Vagina (tissue), 2 donors: ENCODE results near the gene PDGFC. TPM values are rescaled to one million over a fixed set of nuclear protein-coding genes. Genes with fewer than 3 reads are reported as not detected.

Experiments
- DNase-seq, 2 donors: peaks; one replicate each; pipeline ENCODE4 v3.0.0-alpha.2; 2017; ENCODE audit errors: extremely low spot score in 2 of 2
- H3K27ac ChIP-seq: fragments of 200-600 bp; sonication (generic); one replicate; pipeline ENCODE4 v1.5.1; 2019
- H3K27me3 ChIP-seq: fragments of 200-600 bp; sonication (generic); one replicate; pipeline ENCODE4 v1.5.1; 2019
- H3K36me3 ChIP-seq, 2 donors: fragments of 200-600 bp; sonication (generic); one replicate each; pipeline ENCODE4 v1.5.1; 2017 to 2019
- H3K4me1 ChIP-seq: fragments of 200-600 bp; sonication (generic); one replicate; pipeline ENCODE4 v1.5.1; 2019
- H3K4me3 ChIP-seq, 2 donors: fragments of 200-600 bp; sonication (generic); 1 replicate in 1 of 2; 2 replicates in 1 of 2; pipeline ENCODE4 v1.5.1; 2016 to 2019
- H3K9me3 ChIP-seq: fragments of 200-600 bp; sonication (generic); one replicate; pipeline ENCODE4 v1.5.1; 2019
- POLR2A ChIP-seq, 2 donors: fragments of 450-650 bp; IDR thresholded peaks; one replicate each; pipeline ENCODE4 v1.6.1; 2017; ENCODE audit warnings: antibody characterized with exemption in 2 of 2, mild to moderate bottlenecking in 2 of 2, moderate library complexity in 2 of 2
- POLR2AphosphoS5 ChIP-seq, 2 donors: sonication (generic); formaldehyde crosslinking; IDR thresholded peaks; one replicate each; pipeline ENCODE4 v1.9.0; 2017; ENCODE audit warnings: antibody characterized with exemption in 2 of 2, mild to moderate bottlenecking in 2 of 2, low read depth in 1 of 2; ENCODE audit not compliant: insufficient read depth in 1 of 2
- intact Hi-C: fragments of 100-400 bp; cut with DNase I; formaldehyde crosslinking; loops from one replicate; pipeline ENCODE4 v1.15.1; 2023
- total RNA-seq: library from RNA; depleted of rRNA; stranded (reverse); fragments of >200 nt; gene quantifications from one replicate; pipeline ENCODE4 v1.2.3, GENCODE V29; 2016
- TF ChIP-seq, protein P1 (sequence below), 3 experiments: fragments of 450-650 bp in 2 of 3; fragments of 200-600 bp in 1 of 3; sonication (generic) in 1 of 3; IDR thresholded peaks; one replicate each; pipeline ENCODE4 v1.5.1; 2017 to 2019; ENCODE audit warnings: antibody characterized with exemption in 3 of 3, mild to moderate bottlenecking in 2 of 3, moderate library complexity in 2 of 3

Gene PDGFC
- total RNA-seq, 1 donor from 2014 or later: 19.4 TPM

DNA sequence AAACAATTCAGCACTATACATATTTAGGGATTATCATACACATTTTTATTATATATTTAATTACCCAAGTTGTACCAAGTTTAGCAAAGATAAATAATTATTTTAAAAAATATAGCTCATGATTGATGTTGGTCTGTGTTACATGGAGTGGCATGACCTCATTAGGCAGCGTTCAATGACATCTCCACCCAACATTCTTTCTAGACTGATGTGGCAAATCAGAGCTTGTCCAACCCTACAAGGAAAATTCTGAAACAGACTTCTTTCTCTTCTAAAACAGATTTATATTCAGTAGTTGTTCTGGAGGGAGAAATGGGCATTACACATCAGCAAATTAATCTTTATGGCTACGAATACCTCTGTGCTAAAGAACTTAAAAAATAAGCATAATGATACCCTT is 189.7 kb downstream of the PDGFC start:
- Histone ChIP-seq H3K4me1 (peaks cover 23% of the 10 kb centered on the region), H3K27ac (no peak overlapping the region), H3K9me3 (no peaks in the 10 kb centered on the region), H3K27me3 (no peaks in the 10 kb centered on the region), H3K36me3 (no peaks in the 10 kb centered on the region), H3K4me3 (no peak overlapping the region)
- intact Hi-C loops: no loop called here
- TF ChIP-seq, protein P1, sequence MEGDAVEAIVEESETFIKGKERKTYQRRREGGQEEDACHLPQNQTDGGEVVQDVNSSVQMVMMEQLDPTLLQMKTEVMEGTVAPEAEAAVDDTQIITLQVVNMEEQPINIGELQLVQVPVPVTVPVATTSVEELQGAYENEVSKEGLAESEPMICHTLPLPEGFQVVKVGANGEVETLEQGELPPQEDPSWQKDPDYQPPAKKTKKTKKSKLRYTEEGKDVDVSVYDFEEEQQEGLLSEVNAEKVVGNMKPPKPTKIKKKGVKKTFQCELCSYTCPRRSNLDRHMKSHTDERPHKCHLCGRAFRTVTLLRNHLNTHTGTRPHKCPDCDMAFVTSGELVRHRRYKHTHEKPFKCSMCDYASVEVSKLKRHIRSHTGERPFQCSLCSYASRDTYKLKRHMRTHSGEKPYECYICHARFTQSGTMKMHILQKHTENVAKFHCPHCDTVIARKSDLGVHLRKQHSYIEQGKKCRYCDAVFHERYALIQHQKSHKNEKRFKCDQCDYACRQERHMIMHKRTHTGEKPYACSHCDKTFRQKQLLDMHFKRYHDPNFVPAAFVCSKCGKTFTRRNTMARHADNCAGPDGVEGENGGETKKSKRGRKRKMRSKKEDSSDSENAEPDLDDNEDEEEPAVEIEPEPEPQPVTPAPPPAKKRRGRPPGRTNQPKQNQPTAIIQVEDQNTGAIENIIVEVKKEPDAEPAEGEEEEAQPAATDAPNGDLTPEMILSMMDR (IDR thresholded peaks at IDR 0.05): no peak
- TF ChIP-seq POLR2AphosphoS5 (IDR thresholded peaks at IDR 0.05; ENCODE audit: insufficient read depth in 1 of 2, low read depth in 1 of 2) (no peak), POLR2A (IDR thresholded peaks at IDR 0.05) (no peak)
- DNase-seq: no peak

- Histone ChIP-seq H3K27ac (no peak overlapping the region), H3K4me1 (peaks cover 30% of the 10 kb centered on the region), H3K9me3 (no peaks in the 10 kb centered on the region), H3K4me3 (no peak overlapping the region), H3K36me3 (no peaks in the 10 kb centered on the region), H3K27me3 (no peaks in the 10 kb centered on the region)
- TF ChIP-seq POLR2AphosphoS5 (IDR thresholded peaks at IDR 0.05; ENCODE audit: insufficient read depth in 1 of 2, low read depth in 1 of 2) (no peak), POLR2A (IDR thresholded peaks at IDR 0.05) (no peak)
- TF ChIP-seq, protein P1 (IDR thresholded peaks at IDR 0.05): no peak
- no peak for DNase-seq
- intact Hi-C loops: no loop called here
Measured at GRCh38 chr4:156779774-156780173, 191.8 kb downstream of the PDGFC start.

- Histone ChIP-seq H3K4me3 (no peak overlapping the region), H3K4me1 (peaks cover 35% of the 10 kb centered on the region), H3K36me3 (no peaks in the 10 kb centered on the region), H3K27ac (no peak overlapping the region), H3K27me3 (no peaks in the 10 kb centered on the region), H3K9me3 (no peaks in the 10 kb centered on the region)
- intact Hi-C loops: no loop called here
- TF ChIP-seq POLR2A (IDR thresholded peaks at IDR 0.05) (no peak), POLR2AphosphoS5 (IDR thresholded peaks at IDR 0.05; ENCODE audit: insufficient read depth in 1 of 2, low read depth in 1 of 2) (no peak)
- TF ChIP-seq, protein P1 (IDR thresholded peaks at IDR 0.05): no peak
- DNase-seq: no peak
Measured at GRCh38 chr4:156779042-156779441, 192.6 kb downstream of the PDGFC start.

GRCh38 chr4:156778606-156779005 is 193.0 kb downstream of the PDGFC start:
- no peak overlapping the region for H3K27ac ChIP-seq

GRCh38 chr4:156778093-156778492 is 193.5 kb downstream of the PDGFC start:
- no peak overlapping the region for H3K4me3 ChIP-seq
- TF ChIP-seq, protein P1 (IDR thresholded peaks at IDR 0.05): no peak
- TF ChIP-seq POLR2AphosphoS5 (IDR thresholded peaks at IDR 0.05; ENCODE audit: insufficient read depth in 1 of 2, low read depth in 1 of 2) (no peak), POLR2A (IDR thresholded peaks at IDR 0.05) (no peak)
- no peaks in the 10 kb centered on the region for H3K36me3 ChIP-seq
- intact Hi-C loops: no loop called here
- peaks cover 38% of the 10 kb centered on the region for H3K4me1 ChIP-seq
- no peaks in the 10 kb centered on the region for H3K27me3 ChIP-seq
- no peak for DNase-seq
- no peak overlapping the region for H3K27ac ChIP-seq
- no peaks in the 10 kb centered on the region for H3K9me3 ChIP-seq

More at GRCh38 chr4:156778606-156779005, 193.0 kb downstream of the PDGFC start:
- no peak overlapping the region for H3K4me3 ChIP-seq
- TF ChIP-seq POLR2AphosphoS5 (IDR thresholded peaks at IDR 0.05; ENCODE audit: insufficient read depth in 1 of 2, low read depth in 1 of 2) (peak in 1 of 2 donors; percentile 15), POLR2A (IDR thresholded peaks at IDR 0.05) (no peak)
- intact Hi-C loops: no loop called here
- DNase-seq: no peak
- H3K36me3 ChIP-seq: no peaks in the 10 kb centered on the region
- peaks cover 38% of the 10 kb centered on the region for H3K4me1 ChIP-seq
- no peaks in the 10 kb centered on the region for H3K9me3 ChIP-seq
- H3K27me3 ChIP-seq: no peaks in the 10 kb centered on the region
